Stimulated activated CD8-positive, alpha-beta memory T cell treated with anti-CD3 and anti-CD28 coated beads, Interleukin-4, amount 100 ng/mL, for 48 hours (primary cell): ENCODE measurements around the gene CHRNA3.
"Not testable (repeated sequence)": the region's sequence is repeated elsewhere in the genome, so short reads cannot be mapped to it uniquely, and the experiment has no call there.

ENCODE experiments used
- DNase-seq: peaks from one replicate; pipeline ENCODE4 v3.0.0-alpha.2; 2020

The CHRNA3 gene

GRCh38 chr15:78616506-78616905, 4.3 kb downstream of the CHRNA3 start:
- no peak for DNase-seq

- no peak for DNase-seq
Measured at GRCh38 chr15:78615151-78615589, 5.6 kb downstream of the CHRNA3 start.

- no peak for DNase-seq
Measured at GRCh38 chr15:78614021-78614420, 6.8 kb downstream of the CHRNA3 start.

GRCh38 chr15:78609551-78609950, 11.2 kb downstream of the CHRNA3 start:
- not testable (repeated sequence) for DNase-seq

- DNase-seq: no peak
Measured at GRCh38 chr15:78605680-78606079, 15.1 kb downstream of the CHRNA3 start.

GRCh38 chr15:78605201-78605600, 15.6 kb downstream of the CHRNA3 start:
- DNase-seq: no peak

- DNase-seq: no peak
Measured at GRCh38 chr15:78604420-78604819, 16.4 kb downstream of the CHRNA3 start.

- no peak for DNase-seq
Measured at GRCh38 chr15:78603467-78603866, 17.3 kb downstream of the CHRNA3 start.

- DNase-seq: no peak
Measured at GRCh38 chr15:78599189-78599588, 21.6 kb downstream of the CHRNA3 start.

GRCh38 chr15:78598348-78598747, 22.4 kb downstream of the CHRNA3 start:
- no peak for DNase-seq

- no peak for DNase-seq
Measured at GRCh38 chr15:78597583-78597982, 23.2 kb downstream of the CHRNA3 start.

GRCh38 chr15:78574944-78575343, 45.9 kb downstream of the CHRNA3 start:
- no peak for DNase-seq

- DNase-seq: no peak
Measured at GRCh38 chr15:78573416-78573815, 47.4 kb downstream of the CHRNA3 start.

GRCh38 chr15:78571382-78571781, 49.4 kb downstream of the CHRNA3 start:
- DNase-seq: no peak

GRCh38 chr15:78570710-78571109, 50.1 kb downstream of the CHRNA3 start:
- no peak for DNase-seq

GRCh38 chr15:78567531-78567930, 53.3 kb downstream of the CHRNA3 start:
- DNase-seq: no peak

GRCh38 chr15:78565951-78566774, 54.6 kb downstream of the CHRNA3 start:
- no peak for DNase-seq

- DNase-seq: peak; percentile 94
Measured at GRCh38 chr15:78565097-78565950, 55.5 kb downstream of the CHRNA3 start, which contains the start of gene CHRNA5. Gene CHRNA5, plus strand, starts transcription at chr15:78565520. Its CDS starts 200 bp downstream, at chr15:78565720.

GRCh38 chr15:78564743-78565096, 56.1 kb downstream of the CHRNA3 start:
- DNase-seq: no peak

- DNase-seq: no peak
Measured at GRCh38 chr15:78563092-78563491, 57.7 kb downstream of the CHRNA3 start.

GRCh38 chr15:78561490-78561889, 59.3 kb downstream of the CHRNA3 start:
- DNase-seq: no peak

- not testable (repeated sequence) for DNase-seq
Measured at GRCh38 chr15:78560201-78560600, 60.6 kb downstream of the CHRNA3 start.

GRCh38 chr15:78552597-78552996, 68.2 kb downstream of the CHRNA3 start:
- no peak for DNase-seq

GRCh38 chr15:78551902-78552301, 68.9 kb downstream of the CHRNA3 start:
- no peak for DNase-seq
